Activated naive CD4-positive, alpha-beta T cell treated with Interleukin-2 at 50 U/mL for 16 hours (primary cell): ENCODE results near the gene L3MBTL4.

Experiments
- DNase-seq: peaks from one replicate; pipeline ENCODE4 v3.0.0-alpha.2; 2020

Gene L3MBTL4

DNA sequence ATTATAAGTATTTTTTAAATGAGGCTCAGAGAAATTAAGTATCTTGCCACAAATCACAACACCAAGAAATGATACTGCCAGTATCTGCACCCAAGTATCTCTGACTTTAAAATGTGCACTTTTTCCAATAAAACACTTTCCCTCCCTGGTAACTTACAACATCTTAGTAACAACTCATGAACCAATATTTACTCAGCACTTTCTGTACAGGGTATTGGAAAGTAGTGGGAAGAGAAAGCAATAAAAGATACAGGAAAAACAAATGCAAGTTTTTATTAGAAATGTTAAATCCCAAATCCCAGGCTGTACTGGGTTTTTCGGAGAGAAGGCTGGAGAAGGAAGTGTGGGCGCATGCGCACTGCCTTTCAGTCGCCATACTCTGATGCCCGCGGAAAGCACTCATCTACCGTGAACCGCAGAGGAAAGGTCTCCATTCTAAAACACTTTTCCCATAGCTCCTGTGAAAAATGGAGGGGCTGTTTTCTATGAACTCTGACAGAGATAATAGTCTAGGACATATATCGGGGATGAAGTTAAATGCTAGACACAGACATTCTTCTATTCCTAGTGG, 52.1 kb downstream of the L3MBTL4 start:
- no peak for DNase-seq

DNA sequence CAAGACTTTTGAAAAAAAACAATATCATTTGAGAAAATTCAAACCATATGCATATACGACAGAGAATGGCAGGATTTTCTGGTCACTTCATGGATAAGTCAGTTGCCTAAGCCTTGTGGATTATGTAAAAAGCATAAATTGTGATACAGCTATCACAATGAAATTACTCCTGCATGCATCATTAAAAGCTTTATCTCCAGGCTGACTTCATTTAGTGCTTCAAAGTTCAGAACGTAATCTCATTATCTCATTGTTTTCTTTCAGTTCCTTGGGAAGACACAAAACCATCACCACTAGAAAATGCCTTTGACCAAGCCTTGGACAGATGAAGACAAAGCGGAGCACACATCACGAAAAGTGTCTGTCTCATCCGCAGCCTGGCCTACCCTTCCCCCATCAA, 57.0 kb downstream of the L3MBTL4 start:
- no peak for DNase-seq

DNA sequence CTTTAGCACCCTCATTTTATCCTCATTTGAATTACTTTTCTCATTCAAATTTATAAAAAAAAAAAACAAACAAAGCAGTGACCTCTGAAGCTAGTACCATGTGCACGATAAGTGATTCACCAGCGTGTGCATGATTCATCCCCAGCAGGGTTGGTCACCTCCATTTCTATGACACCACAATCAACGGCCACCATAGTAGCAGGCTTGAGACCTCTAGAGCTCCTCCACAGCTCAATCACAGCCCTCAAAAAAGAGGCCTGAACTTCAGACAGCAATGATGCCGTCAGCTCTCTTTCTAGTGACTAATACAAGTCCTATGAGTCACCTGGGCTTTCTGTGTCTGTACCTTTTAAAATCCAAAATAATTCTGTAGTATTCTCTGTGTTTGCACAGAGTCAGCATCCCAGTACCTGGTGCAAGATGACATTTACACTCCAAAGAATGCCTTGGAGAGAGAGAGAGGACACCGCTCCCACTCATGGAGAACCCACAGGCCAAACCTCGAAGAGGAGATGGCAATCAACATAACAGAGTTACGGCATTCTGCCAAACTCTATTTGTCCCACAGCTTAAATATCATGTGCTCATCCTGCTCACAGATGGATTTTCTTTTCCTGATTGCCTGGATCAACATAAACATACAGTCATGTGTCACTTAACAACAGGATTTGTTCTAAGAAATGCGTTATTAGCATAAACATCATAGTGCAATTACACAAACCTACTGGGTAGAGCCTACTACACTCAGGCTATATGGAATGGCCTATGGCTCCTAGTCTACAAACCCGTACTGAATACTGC, 58.7 kb downstream of the L3MBTL4 start:
- DNase-seq: no peak

DNA sequence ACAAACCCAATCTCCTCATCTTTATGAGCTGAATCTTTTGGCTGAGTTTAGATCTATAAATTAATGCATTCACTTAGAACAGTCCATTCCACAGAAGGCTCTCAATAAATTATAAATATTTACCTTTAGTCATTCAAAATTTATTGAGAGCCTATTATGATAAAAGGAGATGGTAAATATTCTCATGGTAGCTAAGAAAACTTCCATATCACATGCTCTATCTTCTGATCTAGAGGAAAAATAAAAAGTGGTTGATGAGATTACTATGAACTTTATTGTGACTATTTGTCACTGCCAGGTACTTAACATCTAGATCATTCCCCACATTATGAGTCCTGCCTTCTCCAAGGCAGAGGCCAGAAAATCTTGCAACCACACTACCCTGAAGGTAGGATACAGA, 62.4 kb downstream of the L3MBTL4 start:
- no peak for DNase-seq

DNA sequence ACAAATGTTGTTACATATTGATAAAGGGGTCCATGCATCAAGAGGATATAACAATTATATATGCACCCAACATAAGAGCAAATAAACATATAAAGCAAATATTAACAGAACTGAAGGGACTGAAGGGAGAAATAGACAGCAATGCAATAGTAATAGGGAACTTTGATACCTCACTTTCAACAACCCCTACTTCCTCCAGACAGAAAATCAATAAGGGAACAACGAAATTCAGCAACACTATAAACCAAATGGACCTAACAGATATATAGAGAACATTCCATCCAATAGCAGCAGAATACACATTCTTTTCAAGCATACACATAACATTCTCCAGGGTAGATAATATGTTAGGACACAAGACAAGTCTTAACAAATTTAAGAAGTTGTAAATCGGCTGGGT, 71.7 kb downstream of the L3MBTL4 start:
- DNase-seq: no peak

DNA sequence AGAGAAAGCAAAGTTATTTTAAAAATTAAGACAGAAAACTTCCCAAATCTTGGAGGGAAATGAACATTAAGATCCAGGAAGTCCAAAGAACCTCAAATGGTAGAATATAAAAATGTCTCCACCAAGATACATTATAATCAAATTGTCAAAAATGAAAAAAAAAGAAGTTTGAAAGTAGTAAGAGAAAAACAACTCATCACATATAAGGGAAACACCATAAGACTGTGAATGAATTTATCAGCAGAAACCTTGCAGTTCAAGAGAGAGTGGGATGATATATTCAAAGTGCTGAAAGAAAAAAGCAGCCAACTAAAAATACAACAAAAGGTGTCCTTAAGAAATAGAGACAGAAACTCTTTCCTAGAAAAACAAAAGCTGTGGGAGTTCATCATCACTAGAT, 73.0 kb downstream of the L3MBTL4 start:
- no peak for DNase-seq

DNA sequence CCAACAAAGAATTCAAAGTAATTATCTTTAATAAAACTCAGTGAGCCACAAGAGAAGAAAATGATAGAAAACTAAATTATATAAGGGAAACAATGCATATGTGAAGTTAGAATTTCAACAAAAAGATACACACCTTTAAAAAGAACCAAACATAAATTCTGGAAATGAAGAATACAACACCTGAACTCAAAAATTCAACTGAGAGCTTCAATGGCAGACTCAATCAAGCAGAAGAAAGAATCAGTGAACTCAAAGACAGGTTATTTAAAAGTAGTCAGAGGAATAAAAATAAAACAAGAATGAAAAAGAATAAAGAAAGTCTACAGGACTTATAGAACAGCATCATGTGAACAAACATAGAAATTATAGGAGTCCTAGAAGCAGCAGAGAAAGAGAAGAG, 73.4 kb downstream of the L3MBTL4 start:
- no peak for DNase-seq

DNA sequence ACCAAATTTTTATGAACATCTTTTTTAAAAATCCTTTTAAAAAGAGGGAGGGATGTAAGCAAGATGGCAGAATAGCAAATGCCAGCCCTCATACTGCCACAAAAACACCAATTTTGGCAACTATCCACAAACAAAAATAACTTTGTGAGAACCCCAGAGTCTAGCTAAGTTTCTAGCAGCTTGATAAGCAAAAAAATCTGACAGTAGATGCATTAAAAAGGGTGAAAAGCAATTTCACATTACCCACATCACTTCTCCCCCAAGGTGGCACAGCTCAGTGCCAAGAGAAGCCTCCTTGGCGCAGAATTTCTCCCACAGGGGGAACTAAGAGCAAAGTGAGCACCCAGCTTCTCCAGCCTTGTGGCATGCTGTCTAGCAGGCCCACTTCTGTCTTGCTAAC, 74.6 kb downstream of the L3MBTL4 start:
- no peak for DNase-seq

DNA sequence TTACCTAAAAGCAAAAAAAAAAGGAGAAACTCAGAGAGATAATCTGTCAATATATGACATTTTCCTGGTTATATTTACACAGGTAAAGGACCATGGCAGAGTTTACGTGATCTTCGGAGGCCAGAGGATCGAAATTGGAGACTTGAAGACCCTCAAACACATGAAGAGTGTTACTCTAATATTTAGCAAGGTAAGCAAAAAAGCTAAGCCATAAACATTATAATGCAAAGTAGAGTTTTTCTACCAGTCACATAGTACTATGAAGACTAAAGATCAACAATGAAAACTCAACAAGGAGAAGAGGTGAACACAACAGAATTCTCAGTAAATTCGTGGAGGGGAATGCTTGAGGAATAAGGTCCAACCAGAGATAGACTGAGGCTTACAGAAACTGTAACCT, 78.5 kb downstream of the L3MBTL4 start:
- no peak for DNase-seq

DNA sequence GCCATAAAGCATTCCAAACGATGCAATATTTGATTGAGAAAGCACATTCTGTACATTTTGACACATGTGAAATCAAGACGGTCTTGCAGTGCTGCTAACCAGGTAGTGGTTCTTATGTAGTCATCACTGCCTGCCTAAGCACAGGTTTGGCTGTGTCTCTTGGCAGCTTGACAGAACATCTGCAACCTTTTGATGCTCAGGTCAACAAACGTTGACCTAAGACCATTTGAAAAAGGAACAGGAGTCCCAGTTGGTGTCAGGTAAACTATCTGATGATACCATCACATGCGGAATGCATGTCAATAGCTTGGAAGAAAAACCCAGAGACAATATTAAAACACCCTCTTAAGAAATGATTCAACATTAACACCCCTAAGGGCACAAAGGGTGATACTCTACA, 80.7 kb downstream of the L3MBTL4 start:
- DNase-seq: no peak

DNA sequence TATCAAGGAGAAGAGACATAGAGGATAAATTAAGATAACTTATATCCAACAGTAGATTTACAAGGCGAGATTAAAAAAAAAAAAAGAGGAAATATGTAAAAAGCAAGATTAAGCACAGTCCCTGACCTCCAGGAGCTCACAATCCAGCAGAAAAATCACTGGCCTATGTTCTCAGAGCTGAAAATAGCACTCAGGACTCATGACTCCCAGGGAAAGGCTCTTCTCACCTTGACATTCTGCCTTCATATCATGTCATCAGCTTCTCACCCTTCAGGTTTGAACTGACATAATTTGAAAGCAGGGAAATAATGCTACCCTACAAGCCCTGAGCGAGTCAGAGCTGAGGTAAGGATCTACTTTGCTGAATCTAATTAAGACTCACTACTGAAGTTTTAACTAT, 82.8 kb downstream of the L3MBTL4 start:
- DNase-seq: no peak

DNA sequence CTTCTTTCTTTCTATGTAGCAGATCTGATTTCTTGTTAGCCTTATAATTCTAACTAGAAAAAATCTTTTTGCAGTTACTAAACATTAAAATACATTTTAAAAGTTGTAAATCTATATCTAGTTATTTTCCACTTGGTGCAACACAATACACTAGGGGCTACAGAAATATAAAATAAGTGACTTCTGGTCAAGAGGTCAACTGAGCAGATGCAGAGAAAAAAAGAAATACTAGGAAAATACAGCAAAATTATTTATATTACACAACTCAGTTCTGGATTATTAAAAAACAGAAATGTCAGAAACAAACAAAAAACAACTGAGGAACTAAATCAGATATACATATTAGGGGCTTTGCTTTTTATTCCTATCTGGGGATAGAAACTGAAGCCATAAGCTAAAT, 83.9 kb downstream of the L3MBTL4 start:
- no peak for DNase-seq

DNA sequence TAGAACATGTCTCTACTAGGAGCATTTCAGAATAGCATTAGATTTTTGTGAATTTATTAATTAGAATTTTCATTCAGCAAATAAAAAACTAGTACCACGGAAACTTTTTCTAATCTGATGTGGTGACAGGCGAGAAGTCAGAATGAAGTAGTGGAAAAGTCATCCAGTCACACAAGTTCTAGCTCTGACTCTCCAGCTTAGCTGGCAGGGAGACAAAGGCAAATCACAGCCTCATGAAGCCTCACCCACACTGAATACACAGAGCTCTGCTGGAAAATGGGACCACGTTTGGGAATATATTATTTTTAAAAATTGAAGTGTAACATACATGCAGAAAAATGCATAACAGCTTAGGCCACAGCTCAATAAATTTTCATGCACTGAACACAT, 86.1 kb downstream of the L3MBTL4 start:
- DNase-seq: no peak

DNA sequence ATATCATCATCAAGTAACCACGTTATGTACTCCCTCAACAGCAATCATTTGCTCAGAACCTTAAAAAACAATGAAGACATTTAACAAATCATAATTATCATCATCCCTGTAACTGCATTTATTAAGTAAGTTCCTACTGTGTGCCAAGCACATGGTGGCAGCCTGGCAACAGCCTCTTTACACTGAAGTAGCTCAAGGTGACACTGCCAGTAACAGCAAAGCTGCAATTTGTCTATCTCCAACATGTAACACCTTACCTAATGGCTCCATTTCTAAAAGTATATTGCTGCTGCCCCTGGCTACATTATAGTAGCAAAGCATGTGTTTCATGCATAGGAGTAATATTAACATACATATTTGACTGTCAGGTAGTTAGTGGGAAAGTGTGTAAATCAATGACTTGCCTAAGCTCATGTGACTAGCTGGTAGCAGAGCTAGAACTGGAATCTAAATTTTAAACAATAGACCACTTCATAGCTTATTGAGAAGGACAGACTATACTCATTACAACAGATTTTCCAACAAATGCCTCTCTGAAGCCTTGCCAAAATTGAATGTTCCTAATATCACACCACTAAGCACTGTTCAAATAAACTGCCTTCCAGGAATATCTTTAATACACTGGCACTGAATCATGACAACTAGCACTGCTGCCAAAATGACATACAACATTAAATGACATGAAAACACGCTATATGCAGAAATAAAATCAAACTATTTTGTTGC, 86.7 kb downstream of the L3MBTL4 start:
- no peak for DNase-seq

DNA sequence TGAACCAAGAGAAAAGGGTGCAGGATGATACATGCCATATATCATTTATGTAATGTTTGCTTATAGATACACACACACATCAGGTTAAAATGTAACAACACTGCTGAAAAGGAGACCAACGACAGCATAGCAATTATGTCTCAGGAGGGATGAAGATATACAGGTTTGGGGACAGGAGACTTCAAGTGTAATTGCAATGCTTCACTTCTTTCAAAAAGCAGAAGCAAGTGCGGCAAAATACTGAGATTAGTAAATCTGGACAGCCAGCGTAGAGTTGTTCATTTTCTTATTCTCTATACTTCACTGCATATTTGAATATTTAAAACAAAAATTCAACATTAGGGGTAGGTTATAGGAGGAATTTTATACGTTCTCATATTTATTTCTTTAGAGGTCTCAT, 87.2 kb downstream of the L3MBTL4 start:
- no peak for DNase-seq

DNA sequence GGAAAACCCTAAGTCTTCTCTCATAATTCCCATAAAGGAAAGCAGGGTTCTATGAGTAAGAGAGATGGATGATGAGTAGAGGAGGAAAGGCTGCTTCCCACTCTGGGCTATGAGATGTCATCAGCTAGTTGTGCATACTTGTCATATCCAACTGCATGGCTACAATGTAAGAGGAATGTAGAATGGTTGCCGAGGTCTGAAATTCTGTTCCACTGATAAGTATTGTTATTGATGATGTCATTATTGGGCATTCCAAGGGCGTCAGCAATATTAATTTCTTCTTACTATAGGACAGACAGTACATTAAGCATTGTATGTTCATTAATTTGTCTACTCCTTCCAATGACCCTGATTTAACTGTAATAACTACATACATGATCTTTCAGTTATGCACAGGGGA, 88.1 kb downstream of the L3MBTL4 start:
- DNase-seq: no peak

DNA sequence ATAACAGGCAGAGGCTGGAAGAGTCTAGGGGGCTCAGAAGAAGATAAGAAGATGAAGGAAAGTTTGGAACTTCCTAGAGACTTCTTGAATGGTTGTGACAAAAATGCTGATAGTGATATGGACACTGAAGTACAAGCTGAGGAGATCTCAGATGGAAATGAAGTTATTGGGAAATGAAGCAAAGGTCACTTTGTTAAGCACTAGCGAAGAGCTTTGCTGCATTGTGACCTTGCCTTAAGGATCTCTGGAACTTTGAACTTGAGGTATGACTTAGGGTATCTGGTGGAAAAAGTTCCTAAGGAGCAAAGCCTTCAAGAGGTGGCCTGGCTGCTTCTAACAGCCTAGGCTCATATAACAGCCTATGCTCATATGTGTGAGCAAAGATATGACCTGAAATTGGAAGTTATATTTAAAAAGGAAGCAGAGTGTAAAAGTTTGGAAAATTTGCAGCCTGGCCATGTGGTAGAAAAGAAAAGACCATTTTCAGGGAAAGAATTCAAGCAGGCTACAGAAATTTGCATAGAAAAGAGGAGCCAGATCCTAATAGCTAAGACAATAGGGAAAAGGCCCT, 91.3 kb downstream of the L3MBTL4 start:
- no peak for DNase-seq

DNA sequence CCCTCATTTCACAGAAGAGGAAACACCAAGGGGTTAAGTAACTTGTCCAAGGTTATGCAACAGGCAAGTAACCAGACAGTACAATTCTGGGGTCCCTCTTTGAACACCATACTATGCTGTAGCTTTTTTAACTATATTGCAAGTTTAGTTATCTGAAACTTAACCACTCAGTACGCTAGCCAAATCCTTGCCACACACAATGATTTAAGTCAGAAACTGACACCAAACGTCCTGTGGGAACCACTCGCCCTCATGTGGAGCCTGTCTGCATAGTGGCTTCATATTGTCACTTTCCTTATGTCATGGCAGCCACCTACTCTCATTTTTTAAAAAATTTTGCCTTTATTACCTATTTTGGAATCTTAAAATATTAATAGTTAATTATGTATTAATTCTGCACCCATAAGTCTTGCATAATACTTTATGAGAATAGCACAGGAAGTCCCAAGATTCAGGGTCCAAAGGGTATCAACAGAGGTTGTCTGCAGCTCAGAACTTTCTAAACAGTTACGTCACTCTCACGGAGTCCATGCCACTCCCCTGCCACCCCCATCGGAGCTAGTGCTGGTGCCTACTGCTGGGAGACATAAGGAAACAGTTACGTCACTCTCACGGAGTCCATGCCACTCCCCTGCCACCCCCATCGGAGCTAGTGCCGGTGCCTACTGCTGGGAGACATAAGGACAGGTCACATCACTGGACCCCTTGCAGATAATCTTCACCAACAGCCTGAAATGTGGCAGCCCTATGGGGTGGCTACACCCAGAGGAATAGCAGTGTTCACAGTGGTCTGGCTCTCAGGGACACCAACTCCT, 99.0 kb downstream of the L3MBTL4 start:
- DNase-seq: no peak

DNA sequence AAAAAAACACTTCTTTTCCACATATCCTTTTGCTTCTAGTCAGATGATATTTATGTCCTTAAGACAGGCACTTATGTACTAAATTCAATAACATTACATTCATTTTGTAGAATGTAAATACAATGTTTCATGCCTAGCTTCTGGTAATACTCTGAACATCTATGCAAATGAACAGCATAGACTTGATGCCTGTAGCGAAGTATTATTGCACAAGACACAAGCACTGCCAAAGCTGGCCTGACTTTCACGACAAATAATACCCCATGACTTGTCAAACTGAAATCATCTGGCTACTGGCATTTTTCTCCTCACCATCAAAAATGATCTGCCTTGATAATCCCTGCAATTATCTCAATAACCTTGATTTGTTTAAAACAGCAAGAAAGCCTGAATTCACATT, 101.3 kb downstream of the L3MBTL4 start:
- DNase-seq: no peak

DNA sequence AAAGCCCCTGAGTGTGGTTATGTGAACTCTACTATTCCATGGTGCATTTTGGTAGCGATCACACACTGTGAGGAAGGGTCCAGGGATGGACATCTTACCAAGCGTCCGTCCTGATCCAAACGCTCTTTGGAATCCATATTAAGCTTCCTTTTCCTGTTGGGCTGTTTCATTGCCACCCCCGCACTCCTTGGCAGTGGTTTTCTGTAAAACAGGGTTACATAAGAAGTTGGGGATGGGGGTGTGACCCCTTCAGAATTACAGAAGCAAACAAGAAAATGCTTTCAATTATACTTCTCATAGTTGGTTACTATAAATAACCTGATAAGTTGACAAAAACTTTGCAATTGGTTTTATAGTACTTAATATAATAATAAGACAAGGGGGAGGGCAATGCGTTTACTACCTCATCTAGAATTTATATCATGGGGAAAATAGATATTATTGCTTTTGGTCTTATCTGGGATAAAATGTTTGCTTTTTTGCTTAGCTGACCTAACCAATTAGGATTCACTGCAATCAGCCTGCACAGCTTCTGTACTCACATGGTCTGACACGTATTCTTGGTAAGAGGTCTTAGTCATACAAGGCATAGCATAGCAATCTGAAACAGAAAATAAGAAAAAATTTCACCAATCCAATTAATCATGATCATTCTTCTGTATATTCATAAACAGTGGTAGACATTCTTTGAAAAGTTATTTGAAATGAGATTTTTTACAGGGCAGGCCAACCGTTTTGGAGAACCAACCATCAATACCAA, 103.1 kb downstream of the L3MBTL4 start:
- no peak for DNase-seq

DNA sequence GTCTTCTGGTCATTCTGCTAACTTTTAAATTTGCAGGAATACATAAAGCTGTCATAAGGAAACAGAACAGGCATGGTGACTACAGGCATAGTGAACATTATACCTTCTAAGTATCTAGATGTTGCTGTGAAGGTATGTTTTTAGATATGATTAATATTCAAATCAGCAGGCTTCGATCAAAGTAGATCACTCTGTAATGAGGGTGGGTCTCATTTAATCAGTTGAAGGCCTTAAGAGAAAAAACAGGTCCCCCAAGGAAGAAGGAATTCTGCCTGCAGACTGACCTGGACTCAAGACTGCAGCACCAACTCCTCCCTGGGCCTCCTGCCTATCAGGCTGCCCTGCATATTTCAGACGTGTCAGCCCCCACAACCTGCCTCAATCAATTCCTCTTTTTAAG, 104.0 kb downstream of the L3MBTL4 start:
- DNase-seq: no peak

DNA sequence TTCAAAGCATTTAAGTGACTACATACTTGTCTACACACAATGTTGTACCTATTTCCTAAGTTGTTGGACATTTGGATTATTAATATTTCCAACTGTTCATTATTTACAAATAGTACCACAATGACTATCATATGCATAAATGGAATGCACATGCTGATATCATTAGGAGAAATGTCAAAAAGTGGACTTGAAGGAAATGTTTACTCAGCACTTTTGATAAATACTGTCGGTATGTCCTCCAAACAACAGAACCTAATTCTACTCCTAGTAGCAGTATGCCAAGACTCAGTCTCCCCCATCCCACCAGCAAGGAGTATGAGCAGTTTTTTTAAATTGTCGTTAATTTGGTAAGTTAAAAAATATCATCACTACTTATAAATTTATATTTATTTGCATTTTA, 116.8 kb downstream of the L3MBTL4 start:
- DNase-seq: no peak
